Measurements from ENCODE around the gene C4A.
"Not testable (repeated sequence)": the region's sequence is repeated elsewhere in the genome, so short reads cannot be mapped to it uniquely, and the experiment has no call there.

C4A gene

GRCh38 chr6:32037598-32038524 lies 56.0 kb downstream of the C4A start, which contains the start of gene CYP21A2:
Gene CYP21A2 (plus strand): TSS chr6:32038415. CDS start chr6:32038423, 8 bp downstream.
- DNase-seq, result not testable (repeated sequence)

GRCh38 chr6:32038878-32039277 lies 57.0 kb downstream of the C4A start:
- DNase-seq, result not testable (repeated sequence)

- DNase-seq, result not testable (repeated sequence)
These were observed 57.7 kb downstream of the C4A start for GRCh38 chr6:32039321-32040274.

- not testable (repeated sequence) for DNase-seq
These were observed 58.6 kb downstream of the C4A start for GRCh38 chr6:32040299-32041049.

- DNase-seq, result not testable (repeated sequence)
These were observed 59.1 kb downstream of the C4A start for GRCh38 chr6:32041050-32041321.

GRCh38 chr6:32041385-32041784 lies 59.5 kb downstream of the C4A start:
- DNase-seq, result not testable (repeated sequence)

GRCh38 chr6:32042276-32042675 lies 60.4 kb downstream of the C4A start:
- DNase-seq, result not testable (repeated sequence)

- DNase-seq, result not testable (repeated sequence)
These were observed 61.9 kb downstream of the C4A start for GRCh38 chr6:32043589-32044380.

- DNase-seq, result not testable (repeated sequence)
These were observed 63.1 kb downstream of the C4A start for GRCh38 chr6:32044916-32045315.

- no peak for DNase-seq
These were observed 64.1 kb downstream of the C4A start for GRCh38 chr6:32045811-32046449.

- no peak for DNase-seq
These were observed 64.7 kb downstream of the C4A start for GRCh38 chr6:32046450-32047083.

GRCh38 chr6:32047084-32047478 lies 65.2 kb downstream of the C4A start:
- DNase-seq, result no peak

- DNase-seq, result no peak
These were observed 65.6 kb downstream of the C4A start for GRCh38 chr6:32047539-32047854.

GRCh38 chr6:32047855-32048766 lies 66.3 kb downstream of the C4A start:
- DNase-seq, result peak; percentile 27 to 37

GRCh38 chr6:32049149-32049548 lies 67.3 kb downstream of the C4A start:
- DNase-seq, result not testable (repeated sequence)

GRCh38 chr6:32049736-32050135 lies 67.9 kb downstream of the C4A start:
- DNase-seq, result not testable (repeated sequence)

- DNase-seq, result no peak
These were observed 68.7 kb downstream of the C4A start for GRCh38 chr6:32050562-32050961.

Measured in bone marrow (tissue), 2 donors.